Activated CD8-positive, alpha-beta memory T cell treated with anti-CD3 and anti-CD28 coated beads for 1 hour (primary cell): ENCODE data around the gene GUCY2F.

Experiments
- DNase-seq, 2 donors: peaks; one replicate each; pipeline ENCODE4 v3.0.0-alpha.2; 2020; ENCODE audit warnings: low read depth in 1 of 2; ENCODE audit errors: extremely low read depth in 1 of 2

The GUCY2F gene

GRCh38 chrX:109398061-109398460 lies 83.8 kb downstream of the GUCY2F start:
- no peak for DNase-seq

- no peak for DNase-seq
Measured at GRCh38 chrX:109393859-109394258, 88.0 kb downstream of the GUCY2F start.

- no peak for DNase-seq
Measured at GRCh38 chrX:109392895-109393294, 89.0 kb downstream of the GUCY2F start.

- DNase-seq: no peak
Measured at GRCh38 chrX:109390556-109390955, 91.3 kb downstream of the GUCY2F start.

- DNase-seq: no peak
Measured at GRCh38 chrX:109389917-109390316, 92.0 kb downstream of the GUCY2F start.

GRCh38 chrX:109384699-109385098 lies 97.2 kb downstream of the GUCY2F start:
- no peak for DNase-seq

GRCh38 chrX:109382332-109382731 lies 99.6 kb downstream of the GUCY2F start:
- no peak for DNase-seq

- no peak for DNase-seq
Measured at GRCh38 chrX:109378281-109378680, 103.6 kb downstream of the GUCY2F start.

- DNase-seq: no peak
Measured at GRCh38 chrX:109374262-109374960, 107.5 kb downstream of the GUCY2F start.

GRCh38 chrX:109373468-109373867 lies 108.4 kb downstream of the GUCY2F start:
- DNase-seq: no peak

GRCh38 chrX:109372716-109373115 lies 109.2 kb downstream of the GUCY2F start:
- DNase-seq: no peak

GRCh38 chrX:109372291-109372690 lies 109.6 kb downstream of the GUCY2F start:
- DNase-seq: no peak

- DNase-seq: no peak
Measured at GRCh38 chrX:109362101-109362500, 119.8 kb downstream of the GUCY2F start.

GRCh38 chrX:109360301-109360700 lies 121.6 kb downstream of the GUCY2F start:
- no peak for DNase-seq

- no peak for DNase-seq
Measured at GRCh38 chrX:109357706-109358105, 124.2 kb downstream of the GUCY2F start.

GRCh38 chrX:109356684-109357083 lies 125.2 kb downstream of the GUCY2F start:
- DNase-seq: no peak

- no peak for DNase-seq
Measured at GRCh38 chrX:109352066-109352588, 129.8 kb downstream of the GUCY2F start.

- DNase-seq: no peak
Measured at GRCh38 chrX:109351557-109351956, 130.3 kb downstream of the GUCY2F start.

- no peak for DNase-seq
Measured at GRCh38 chrX:109350551-109350950, 131.3 kb downstream of the GUCY2F start.

GRCh38 chrX:109350051-109350450 lies 131.8 kb downstream of the GUCY2F start:
- DNase-seq: no peak

- no peak for DNase-seq
Measured at GRCh38 chrX:109347632-109348031, 134.3 kb downstream of the GUCY2F start.

GRCh38 chrX:109346491-109346890 lies 135.4 kb downstream of the GUCY2F start:
- DNase-seq: no peak

GRCh38 chrX:109345856-109346255 lies 136.0 kb downstream of the GUCY2F start:
- no peak for DNase-seq
